Measurements from ENCODE around the gene DYSF. TPM values are rescaled to one million over a fixed set of nuclear protein-coding genes. Genes with fewer than 3 reads are reported as not detected.

The DYSF gene
- total RNA-seq, 1 experiment from 2014 or later = 5.5 TPM

GRCh38 chr2:71599038-71599437 is 145.7 kb downstream of the DYSF start:
- no peak for DNase-seq
- no peak overlapping the region for H3K56ac ChIP-seq (ENCODE audit: insufficient read length, low read depth, low read length)
- no CpG with 5 or more reads among the region's 8 CpGs for WGBS (ENCODE audit: extremely low coverage, insufficient read length, low lambda C conversion rate)
- H3K14ac ChIP-seq (ENCODE audit: insufficient read depth, low read length) = no peak overlapping the region
- H3K36me3 Mint-ChIP-seq (ENCODE audit: insufficient read depth in 1 of 3, low read depth in 3 of 3) = peaks cover 0 to 2% (median 0%) of the 10 kb centered on the region in 3 experiments; a peak in 1 of 7 replicates
- no peak overlapping the region for H2BK120ac ChIP-seq (ENCODE audit: low read depth, low read length, poor library complexity, severe bottlenecking)
- no peak overlapping the region for H2AFZ ChIP-seq (ENCODE audit: low read length)
- no peak overlapping the region for H2BK15ac ChIP-seq (ENCODE audit: low read depth, low read length)
- H3T11ph ChIP-seq (ENCODE audit: low read length) = no peak overlapping the region
- H3K18ac ChIP-seq (ENCODE audit: insufficient read length, low read depth, low read length) = no peak overlapping the region
- H4K5ac ChIP-seq (ENCODE audit: insufficient read length, low read depth, low read length) = no peak overlapping the region
- H3K23me2 ChIP-seq (ENCODE audit: insufficient read length, low read depth, low read length, poor library complexity, severe bottlenecking) = no peaks in the 10 kb centered on the region
- H3K9me3 Mint-ChIP-seq = no peaks in the 10 kb centered on the region
- H3K27ac Mint-ChIP-seq = no peak overlapping the region; a peak in 1 of 7 replicates
- H3K4me1 ChIP-seq (ENCODE audit: insufficient read depth, low read length) = no peaks in the 10 kb centered on the region
- no peak overlapping the region for H2BK20ac ChIP-seq (ENCODE audit: low read depth, low read length, poor library complexity, severe bottlenecking)
- no peak overlapping the region for H2BK12ac ChIP-seq (ENCODE audit: insufficient read length, low read depth, low read length)
- H3K4me3 Mint-ChIP-seq = no peak overlapping the region
- H3K27me3 ChIP-seq (ENCODE audit: insufficient read depth, low read length) = no peaks in the 10 kb centered on the region
- H4K8ac ChIP-seq (replicated peaks; ENCODE audit: insufficient read length, low read depth, low read length) = no peak overlapping the region
- H3K4ac ChIP-seq (ENCODE audit: low read depth, low read length) = no peak overlapping the region
- H3K4me1 Mint-ChIP-seq = peaks cover 6 to 15% of the 10 kb centered on the region in 2 experiments
- no peak overlapping the region for H3K9ac ChIP-seq (ENCODE audit: extremely low read depth, insufficient read length, low read length)
- H3K9me3 ChIP-seq (ENCODE audit: control insufficient read depth, low read depth, low read length) = no peaks in the 10 kb centered on the region
- H3K79me2 ChIP-seq (ENCODE audit: insufficient read depth, low read length) = no peaks in the 10 kb centered on the region
- no peaks in the 10 kb centered on the region for H4K20me1 ChIP-seq (ENCODE audit: control insufficient read depth, insufficient read depth, insufficient read length)
- H3K27ac ChIP-seq (ENCODE audit: insufficient read length, low read depth, low read length) = no peak overlapping the region
- H3K23ac ChIP-seq (ENCODE audit: insufficient read length, low read depth, low read length) = no peak overlapping the region
- no peaks in the 10 kb centered on the region for H3K79me1 ChIP-seq (ENCODE audit: insufficient read depth, low read depth, low read length, poor library complexity, severe bottlenecking)
- no peak for TF ChIP-seq CTCF (conservative IDR thresholded peaks at IDR 0.05)
- H3K27me3 Mint-ChIP-seq (ENCODE audit: low read depth) = no peaks in the 10 kb centered on the region; the same call in none of the 2 replicates
- H3K4me2 ChIP-seq (ENCODE audit: insufficient read depth, insufficient read length, low read length) = no peak overlapping the region
- no peak overlapping the region for H4K91ac ChIP-seq (ENCODE audit: insufficient read length, low read depth, low read length)
- no peak overlapping the region for H2AK5ac ChIP-seq (ENCODE audit: insufficient read length, low read length)
- no peak overlapping the region for H2BK5ac ChIP-seq (ENCODE audit: insufficient read length, low read length)

Measured in H9 (cell line).